Neural cell (in vitro differentiated cells): ENCODE measurements around the gene OGFR.

Experiments used
- CTCF ChIP-seq: fragments of 450-650 bp; IDR thresholded peaks from 2 replicates; pipeline ENCODE4 v1.5.1; 2014; ENCODE audit warnings: antibody characterized with exemption, mild to moderate bottlenecking, moderate library complexity; ENCODE audit not compliant: poor library complexity, severe bottlenecking
- EP300 ChIP-seq: fragments of 450-650 bp; conservative IDR thresholded peaks from 2 replicates; pipeline ENCODE4 v1.6.1; 2014; ENCODE audit warnings: antibody characterized with exemption, mild to moderate bottlenecking, moderate library complexity; ENCODE audit not compliant: poor library complexity, severe bottlenecking
- EZH2 ChIP-seq: fragments of 200-600, 300-800 bp; shearing (Covaris generic), sonication (generic); IDR thresholded peaks from 2 replicates; pipeline ENCODE4 v1.6.1; 2014; ENCODE audit warnings: antibody characterized with exemption, low read length, borderline replicate concordance, mild to moderate bottlenecking; ENCODE audit not compliant: insufficient read depth, poor library complexity, severe bottlenecking
- MXI1 ChIP-seq: fragments of 450-650 bp; conservative IDR thresholded peaks from 2 replicates; pipeline ENCODE4 v1.6.1; 2014; ENCODE audit warnings: antibody characterized with exemption, mild to moderate bottlenecking; ENCODE audit not compliant: poor library complexity, severe bottlenecking
- POLR2AphosphoS5 ChIP-seq: IDR thresholded peaks from 2 replicates; pipeline ENCODE4 v1.6.1; 2012
- RAD21 ChIP-seq: fragments of 450-650 bp; conservative IDR thresholded peaks from 2 replicates; pipeline ENCODE4 v1.6.1; 2014; ENCODE audit warnings: antibody characterized with exemption, mild to moderate bottlenecking, moderate library complexity
- SMC3 ChIP-seq: fragments of 450-650 bp; conservative IDR thresholded peaks from 2 replicates; pipeline ENCODE4 v1.6.1; 2014; ENCODE audit warnings: antibody characterized with exemption, mild to moderate bottlenecking, moderate library complexity; ENCODE audit not compliant: poor library complexity

GRCh38 chr20:62768234-62768546 lies 36.4 kb upstream of the OGFR start:
- TF ChIP-seq CTCF (no peak), SMC3 (no peak), EZH2 (no peak), RAD21 (no peak), EP300 (no peak), POLR2AphosphoS5 (no peak), MXI1 (no peak)
